ENCODE results near the gene ELAVL1.
"Not testable (repeated sequence)": the region's sequence is repeated elsewhere in the genome, so short reads cannot be mapped to it uniquely, and the experiment has no call there.

ELAVL1 gene

DNA sequence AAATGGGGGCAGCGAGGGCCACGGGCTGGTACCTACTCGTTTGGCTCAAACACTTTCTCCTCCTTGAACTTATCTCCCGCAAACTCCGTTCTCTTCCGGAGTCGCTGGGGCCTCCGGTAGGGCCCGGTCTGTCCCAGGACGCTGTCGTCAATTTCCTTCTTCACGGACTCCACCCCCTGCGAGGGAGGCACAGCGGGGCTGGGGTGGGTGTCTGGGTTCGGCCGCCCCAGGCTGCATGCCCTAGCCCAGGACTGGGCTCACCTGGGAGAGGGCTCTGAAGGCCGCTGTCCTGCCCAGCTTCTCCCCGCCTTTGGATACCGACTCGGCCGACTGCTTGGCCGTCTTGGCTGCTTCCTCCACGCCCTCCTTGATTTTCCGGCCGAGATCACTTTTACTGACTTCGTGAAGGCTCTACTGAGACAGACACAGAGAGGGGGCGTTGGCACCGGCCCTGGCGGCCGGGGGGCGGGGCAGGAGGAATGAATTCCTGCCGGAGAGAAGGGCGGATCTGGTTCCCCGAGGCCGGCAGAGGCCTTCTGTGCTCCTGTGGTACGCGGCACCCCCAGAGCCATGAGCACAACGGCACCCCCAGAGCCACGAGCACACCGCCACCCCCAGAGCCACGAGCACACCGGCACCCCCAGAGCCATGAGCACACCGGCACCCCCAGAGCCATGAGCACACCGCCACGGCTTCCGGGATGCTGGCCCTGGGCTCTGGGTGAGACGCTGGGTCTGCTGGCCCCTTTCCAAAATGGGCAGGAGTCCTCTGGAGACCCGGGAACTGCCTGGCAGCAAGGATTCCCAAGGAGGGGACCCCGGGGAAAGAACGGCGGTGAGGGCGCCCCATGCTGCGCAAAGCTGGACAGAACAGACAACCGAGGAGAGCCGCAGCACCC, 71.4 kb downstream of the ELAVL1 start:
- peaks cover 24% of the 10 kb centered on the region for H3K4me1 ChIP-seq (ENCODE audit: control insufficient read depth, insufficient read depth, low read length)
- H3K27ac ChIP-seq (ENCODE audit: low read depth, low read length): no peak overlapping the region
- no peaks in the 10 kb centered on the region for H3K27me3 ChIP-seq (ENCODE audit: control insufficient read depth, insufficient read depth, low read length)
- no peak overlapping the region for H3K4me3 ChIP-seq (ENCODE audit: low read length)
- no peak overlapping the region for H3K9ac ChIP-seq (ENCODE audit: low read length)
- H3K36me3 ChIP-seq (ENCODE audit: control insufficient read depth, insufficient read depth, low read length): peaks cover 29% of the 10 kb centered on the region

DNA sequence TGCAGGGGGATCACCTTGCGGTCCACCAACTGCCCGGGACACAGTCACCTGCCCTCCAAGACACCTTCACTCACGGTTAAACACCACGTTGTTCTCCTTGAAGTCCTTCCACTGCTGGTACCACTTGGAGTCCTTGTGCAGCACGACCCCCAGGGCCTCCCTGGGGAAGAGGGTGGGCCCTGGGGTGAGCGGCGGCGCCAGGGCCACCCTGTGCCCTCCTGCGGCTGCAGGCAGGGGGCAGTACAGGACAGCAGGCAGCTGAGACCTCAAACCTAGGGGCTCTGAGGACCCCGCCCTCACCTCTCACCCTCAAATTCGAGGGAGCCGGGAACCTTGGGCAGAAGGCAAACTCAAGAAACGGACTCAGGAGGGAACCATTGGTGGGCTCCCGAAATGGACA, 72.0 kb downstream of the ELAVL1 start:
- Histone ChIP-seq H3K9ac (ENCODE audit: low read length) (no peak overlapping the region), H3K27me3 (ENCODE audit: control insufficient read depth, insufficient read depth, low read length) (no peaks in the 10 kb centered on the region), H3K4me1 (ENCODE audit: control insufficient read depth, insufficient read depth, low read length) (peaks cover 29% of the 10 kb centered on the region), H3K27ac (ENCODE audit: low read depth, low read length) (no peak overlapping the region), H3K4me3 (ENCODE audit: low read length) (no peak overlapping the region), H3K36me3 (ENCODE audit: control insufficient read depth, insufficient read depth, low read length) (peaks cover 29% of the 10 kb centered on the region)

DNA sequence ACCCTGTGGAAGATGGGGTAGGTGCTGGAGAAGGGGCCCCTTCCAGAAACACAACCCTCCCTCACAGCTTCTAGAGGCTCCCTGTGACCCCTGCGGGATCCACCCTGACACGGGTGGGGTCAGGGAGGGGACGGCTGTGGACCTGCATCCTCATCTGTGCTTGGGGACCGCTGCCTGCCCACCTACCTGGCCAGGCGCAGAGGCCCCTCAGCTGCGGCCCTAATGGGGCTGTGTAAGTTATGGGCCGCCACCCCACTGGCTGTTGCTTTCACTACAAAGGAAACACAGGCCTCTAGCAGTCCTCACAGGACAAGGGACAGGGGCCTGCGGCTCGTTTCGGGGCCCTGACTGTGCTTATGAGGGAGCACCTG, 72.5 kb downstream of the ELAVL1 start:
- H3K27ac ChIP-seq (ENCODE audit: low read depth, low read length): no peak overlapping the region
- H3K27me3 ChIP-seq (ENCODE audit: control insufficient read depth, insufficient read depth, low read length): no peaks in the 10 kb centered on the region
- peaks cover 34% of the 10 kb centered on the region for H3K4me1 ChIP-seq (ENCODE audit: control insufficient read depth, insufficient read depth, low read length)
- no peak overlapping the region for H3K9ac ChIP-seq (ENCODE audit: low read length)
- H3K4me3 ChIP-seq (ENCODE audit: low read length): no peak overlapping the region
- H3K36me3 ChIP-seq (ENCODE audit: control insufficient read depth, insufficient read depth, low read length): peaks cover 28% of the 10 kb centered on the region

DNA sequence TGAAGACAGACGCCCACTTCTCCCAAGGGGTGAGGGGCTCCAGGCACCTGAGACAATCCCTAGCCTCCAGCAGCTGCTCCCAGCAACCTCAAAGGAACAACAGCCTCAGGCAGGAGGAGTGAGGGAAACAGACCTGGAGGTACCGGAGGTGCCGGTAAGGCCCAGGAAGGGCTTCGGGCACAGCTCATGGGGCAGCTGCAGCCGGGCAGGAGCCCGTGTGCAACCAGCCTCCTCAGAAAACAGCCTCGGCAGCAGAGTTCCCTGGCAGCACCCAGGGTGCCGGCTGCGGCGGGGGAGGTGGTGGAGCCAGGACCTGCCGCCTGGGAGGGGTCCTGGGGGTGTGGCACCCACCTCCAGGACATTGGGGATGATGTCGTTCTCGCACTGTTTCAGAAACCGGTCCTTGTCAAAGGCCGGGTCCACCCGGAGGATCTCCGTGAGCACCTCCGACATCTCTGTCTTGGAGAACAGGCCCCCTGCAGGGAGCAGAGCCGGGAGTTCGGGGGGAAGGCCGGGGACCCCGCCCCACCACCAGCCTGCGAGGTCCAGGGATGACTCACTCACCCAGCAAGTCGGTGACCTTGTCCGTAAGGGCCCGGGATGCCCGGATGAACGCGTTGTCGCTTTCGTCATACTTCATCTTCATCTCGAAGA, 73.0 kb downstream of the ELAVL1 start:
- H3K36me3 ChIP-seq (ENCODE audit: control insufficient read depth, insufficient read depth, low read length): peaks cover 28% of the 10 kb centered on the region
- peak overlapping the region; percentile 88 for H3K27ac ChIP-seq (ENCODE audit: low read depth, low read length)

DNA sequence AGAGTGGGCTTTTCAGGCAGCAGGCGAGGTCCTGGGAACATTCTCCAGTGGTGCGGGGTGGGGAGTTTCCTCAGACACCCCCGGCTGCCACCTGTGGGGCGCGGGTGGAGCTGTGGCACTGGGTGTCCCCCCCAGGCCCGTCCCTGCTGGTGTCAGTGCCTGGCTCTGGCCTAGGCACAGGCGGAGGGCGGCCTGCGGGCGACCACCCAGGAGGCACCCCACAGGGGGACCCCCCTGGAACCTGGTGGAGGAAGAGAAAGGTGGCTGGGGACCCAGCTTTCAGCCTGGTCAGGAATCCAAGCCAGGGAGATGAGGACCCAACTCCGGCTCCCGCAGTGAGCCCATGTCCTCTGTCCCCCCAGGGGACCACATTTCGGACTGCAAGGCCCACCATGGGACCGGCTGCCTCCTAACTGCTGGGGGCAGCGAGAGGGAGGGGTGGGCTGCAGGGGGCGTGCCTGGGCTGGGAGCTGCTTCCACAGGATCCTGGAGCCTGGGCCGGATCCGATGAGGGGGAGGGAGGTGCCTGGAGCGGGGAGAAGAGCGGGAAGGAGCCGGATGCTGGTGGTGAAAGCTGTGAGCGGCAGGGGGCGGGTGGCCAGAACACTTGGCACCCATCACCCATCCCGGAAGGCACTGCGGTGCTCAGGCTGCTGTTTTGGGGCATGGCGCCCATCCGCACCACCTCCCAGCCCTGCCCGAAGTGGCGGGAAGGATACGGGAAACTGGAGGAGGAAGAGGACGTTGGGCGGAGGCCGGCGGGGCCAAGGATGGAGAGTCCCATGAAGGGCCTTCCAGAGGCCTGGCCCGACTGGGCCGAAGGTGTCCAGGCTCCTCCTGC, 74.0 kb downstream of the ELAVL1 start:
- H3K36me3 ChIP-seq (ENCODE audit: control insufficient read depth, insufficient read depth, low read length): peaks cover 26% of the 10 kb centered on the region

More for the DNA sequence above, 73.0 kb downstream of the ELAVL1 start:
- H3K9ac ChIP-seq (ENCODE audit: low read length): no peak overlapping the region
- no peaks in the 10 kb centered on the region for H3K27me3 ChIP-seq (ENCODE audit: control insufficient read depth, insufficient read depth, low read length)
- no peak overlapping the region for H3K4me3 ChIP-seq (ENCODE audit: low read length)
- H3K4me1 ChIP-seq (ENCODE audit: control insufficient read depth, insufficient read depth, low read length): peaks cover 39% of the 10 kb centered on the region

DNA sequence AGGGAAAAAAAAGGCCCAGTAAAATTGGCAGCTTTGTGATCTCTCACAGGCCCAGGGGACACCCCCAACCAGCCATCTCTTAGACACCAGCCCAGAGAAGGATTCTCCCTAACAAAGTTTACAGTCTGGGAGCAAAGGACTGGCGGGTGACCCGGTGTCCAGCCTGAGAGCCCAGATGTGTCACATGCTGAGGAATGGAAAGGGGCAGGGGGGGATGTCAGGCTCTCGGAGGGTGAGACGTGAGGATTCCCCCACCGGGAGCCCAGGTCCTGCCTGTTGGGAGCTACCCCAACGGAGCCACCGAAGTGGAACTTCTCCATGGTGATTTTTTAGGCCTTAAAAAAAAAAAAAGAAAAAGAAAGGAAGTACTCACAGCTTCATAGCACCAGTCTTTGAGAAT, 74.7 kb downstream of the ELAVL1 start:
- H3K27ac ChIP-seq (ENCODE audit: low read depth, low read length): peak overlapping the region; percentile 88
- H3K27me3 ChIP-seq (ENCODE audit: control insufficient read depth, insufficient read depth, low read length): no peaks in the 10 kb centered on the region
- H3K4me1 ChIP-seq (ENCODE audit: control insufficient read depth, insufficient read depth, low read length): peaks cover 52% of the 10 kb centered on the region
- H3K9ac ChIP-seq (ENCODE audit: low read length): no peak overlapping the region
- H3K36me3 ChIP-seq (ENCODE audit: control insufficient read depth, insufficient read depth, low read length): peaks cover 24% of the 10 kb centered on the region
- H3K4me3 ChIP-seq (ENCODE audit: low read length): no peak overlapping the region

More for the DNA sequence above, 74.0 kb downstream of the ELAVL1 start:
- Histone ChIP-seq H3K27ac (ENCODE audit: low read depth, low read length) (peak overlapping the region; percentile 88), H3K9ac (ENCODE audit: low read length) (no peak overlapping the region), H3K4me1 (ENCODE audit: control insufficient read depth, insufficient read depth, low read length) (peaks cover 49% of the 10 kb centered on the region), H3K27me3 (ENCODE audit: control insufficient read depth, insufficient read depth, low read length) (no peaks in the 10 kb centered on the region), H3K4me3 (ENCODE audit: low read length) (no peak overlapping the region)

DNA sequence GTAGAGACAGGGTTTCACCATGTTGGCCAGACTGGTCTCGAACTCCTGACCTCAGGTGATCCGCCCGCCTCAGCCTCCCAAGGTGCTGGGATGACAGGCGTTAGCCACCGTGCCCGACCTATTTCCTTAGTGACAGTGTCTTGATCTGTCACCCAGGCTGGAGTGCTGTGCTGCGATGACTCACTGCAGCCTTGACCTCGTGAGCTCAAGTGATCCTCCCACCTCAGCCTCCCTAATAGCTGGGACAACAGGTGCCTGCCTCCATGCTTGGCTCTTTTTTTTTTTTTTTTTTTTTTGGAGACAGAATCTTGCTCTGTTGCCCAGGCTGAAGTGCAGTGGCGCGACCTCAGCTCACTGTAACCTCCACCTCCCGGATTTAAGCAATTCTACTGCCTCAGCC, 75.4 kb downstream of the ELAVL1 start:
- not testable (repeated sequence) for H3K4me3 ChIP-seq (ENCODE audit: low read length); H3K9ac ChIP-seq (ENCODE audit: low read length); H3K27me3 ChIP-seq (ENCODE audit: control insufficient read depth, insufficient read depth, low read length)
- Histone ChIP-seq H3K4me1 (ENCODE audit: control insufficient read depth, insufficient read depth, low read length) (peaks cover 52% of the 10 kb centered on the region), H3K36me3 (ENCODE audit: control insufficient read depth, insufficient read depth, low read length) (peaks cover 20% of the 10 kb centered on the region), H3K27ac (ENCODE audit: low read depth, low read length) (peak overlapping the region; percentile 88)

DNA sequence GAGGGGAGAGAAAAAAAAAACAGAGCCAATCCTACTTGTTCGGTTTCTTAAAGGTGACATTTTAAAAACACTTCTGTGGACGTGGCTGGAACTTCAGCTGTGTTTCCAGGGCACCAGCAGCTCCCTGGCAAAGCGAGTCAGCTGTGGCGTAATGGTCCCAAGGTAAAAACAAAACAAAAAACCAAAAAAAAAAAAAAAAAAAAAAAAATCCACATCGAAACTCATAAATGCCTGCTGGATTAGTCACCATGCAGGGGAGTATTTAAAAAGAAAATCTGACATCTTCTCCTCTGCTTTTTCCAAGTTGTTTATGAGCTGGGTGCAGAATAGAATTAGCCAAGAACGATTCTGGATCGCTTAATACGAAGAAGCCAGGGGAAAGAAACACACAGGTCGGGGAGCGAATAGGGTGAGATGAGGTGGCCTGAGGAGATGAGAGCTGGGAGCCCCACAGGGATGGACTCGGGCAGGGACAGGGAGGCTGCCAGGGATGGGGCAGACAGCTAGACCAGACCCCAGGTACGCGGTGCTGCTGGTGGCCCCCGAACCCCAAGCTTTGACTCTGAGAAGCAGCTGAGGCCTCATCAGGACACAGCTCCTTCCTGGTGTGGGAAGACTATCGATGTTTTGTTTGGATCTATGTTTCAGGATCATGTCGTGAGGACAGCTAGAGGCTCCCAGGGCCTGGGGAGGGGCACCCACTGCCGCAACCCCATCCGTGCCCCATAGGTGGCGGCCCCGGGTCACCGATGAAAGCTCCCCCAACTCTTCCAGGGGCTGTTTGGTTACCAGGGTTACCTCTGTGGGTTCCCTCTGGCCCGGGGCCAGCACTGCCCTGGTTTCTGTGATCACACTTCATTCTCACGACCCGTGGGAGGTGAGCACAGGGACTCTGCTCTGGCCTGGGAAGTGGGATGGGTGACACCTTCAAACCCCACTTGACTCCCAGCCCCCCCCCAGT, 76.4 kb downstream of the ELAVL1 start:
- H3K4me1 ChIP-seq (ENCODE audit: control insufficient read depth, insufficient read depth, low read length): peaks cover 55% of the 10 kb centered on the region
- H3K4me3 ChIP-seq (ENCODE audit: low read length): peak overlapping the region; percentile 32
- peak overlapping the region; percentile 99 for H3K27ac ChIP-seq (ENCODE audit: low read depth, low read length)
- peak overlapping the region; percentile 56 for H3K9ac ChIP-seq (ENCODE audit: low read length)
- no peaks in the 10 kb centered on the region for H3K27me3 ChIP-seq (ENCODE audit: control insufficient read depth, insufficient read depth, low read length)
- peaks cover 14% of the 10 kb centered on the region for H3K36me3 ChIP-seq (ENCODE audit: control insufficient read depth, insufficient read depth, low read length)

DNA sequence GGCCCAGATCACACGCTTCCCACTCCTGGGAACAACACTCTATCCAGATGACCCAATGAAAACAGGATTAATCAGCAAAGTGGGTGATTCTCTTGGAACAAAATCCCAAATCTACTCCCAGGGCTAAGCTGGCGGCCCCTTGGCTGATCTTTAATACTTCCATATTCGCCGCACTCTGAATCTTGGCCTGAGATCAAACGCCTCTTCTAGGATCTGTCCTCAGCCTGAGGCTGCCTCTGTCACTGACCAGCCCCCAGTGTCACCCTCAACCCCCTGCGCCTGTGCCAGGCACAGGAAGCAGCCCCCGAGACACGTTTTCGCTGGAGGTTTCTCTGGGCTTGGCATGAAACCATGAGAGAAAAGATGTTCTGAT, 77.1 kb downstream of the ELAVL1 start:
- Histone ChIP-seq H3K27ac (ENCODE audit: low read depth, low read length) (peak overlapping the region; percentile 99), H3K36me3 (ENCODE audit: control insufficient read depth, insufficient read depth, low read length) (peaks cover 13% of the 10 kb centered on the region), H3K27me3 (ENCODE audit: control insufficient read depth, insufficient read depth, low read length) (no peaks in the 10 kb centered on the region), H3K4me3 (ENCODE audit: low read length) (no peak overlapping the region), H3K4me1 (ENCODE audit: control insufficient read depth, insufficient read depth, low read length) (peaks cover 61% of the 10 kb centered on the region), H3K9ac (ENCODE audit: low read length) (no peak overlapping the region)

DNA sequence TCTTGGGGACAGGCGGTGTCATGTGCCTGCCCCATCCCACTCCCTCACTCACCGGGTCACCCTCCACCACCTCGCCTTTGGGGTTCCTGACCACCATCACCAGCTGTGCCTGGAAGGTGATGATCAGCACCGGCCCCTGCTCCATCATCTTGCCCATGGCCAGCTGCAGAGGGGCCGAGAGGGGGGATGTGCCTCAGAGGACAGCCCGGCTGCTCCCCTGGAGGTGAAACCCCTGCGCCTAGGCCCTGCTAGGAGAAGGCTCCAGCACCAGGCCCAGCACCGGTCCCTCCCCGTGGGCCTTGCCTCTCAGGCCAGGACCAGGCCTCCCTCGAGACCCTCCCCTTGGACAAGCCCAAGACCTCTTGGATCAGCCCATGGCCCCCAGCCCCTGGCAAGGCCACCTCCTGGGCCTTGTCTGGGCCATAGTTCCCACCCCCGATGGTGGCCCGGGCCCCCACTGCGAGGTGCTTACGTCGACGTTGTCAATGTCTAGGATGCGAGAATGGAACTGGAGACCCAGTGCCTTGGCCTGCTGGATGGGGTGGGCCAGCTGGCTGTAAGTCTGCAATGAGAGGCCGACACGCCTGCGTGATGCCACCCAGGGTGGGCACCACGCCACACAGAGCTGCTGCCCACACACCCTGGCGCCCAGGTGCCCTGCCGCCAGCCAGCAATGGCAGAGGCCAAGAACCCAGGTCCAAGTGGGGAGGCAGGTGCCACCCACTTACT, 77.7 kb downstream of the ELAVL1 start:
- Histone ChIP-seq H3K9ac (ENCODE audit: low read length) (no peak overlapping the region), H3K4me3 (ENCODE audit: low read length) (no peak overlapping the region), H3K27ac (ENCODE audit: low read depth, low read length) (peak overlapping the region; percentile 99), H3K36me3 (ENCODE audit: control insufficient read depth, insufficient read depth, low read length) (peaks cover 11% of the 10 kb centered on the region), H3K27me3 (ENCODE audit: control insufficient read depth, insufficient read depth, low read length) (no peaks in the 10 kb centered on the region), H3K4me1 (ENCODE audit: control insufficient read depth, insufficient read depth, low read length) (peaks cover 66% of the 10 kb centered on the region)
